Thoracic aorta (tissue), 2 donors: ENCODE measurements around the gene COMP. TPM values are rescaled to one million over a fixed set of nuclear protein-coding genes. Genes with fewer than 3 reads are reported as not detected.
"Not testable (repeated sequence)": the region's sequence is repeated elsewhere in the genome, so short reads cannot be mapped to it uniquely, and the experiment has no call there.

ENCODE experiments used
- ATAC-seq: fragments of 150-250 bp; one replicate; pipeline ENCODE4 v1.8.0; 2017; ENCODE audit warnings: low read depth; ENCODE audit not compliant: insufficient number of reproducible peaks, low FRiP score
- DNase-seq: peaks from one replicate; pipeline ENCODE4 v3.0.0-alpha.2; 2020; ENCODE audit warnings: low spot score
- H3K27ac ChIP-seq, 2 donors: fragments of 200-600 bp; sonication (generic); 1 replicate in 1 of 2; 2 replicates in 1 of 2; pipeline ENCODE4 v1.5.1; 2016; ENCODE audit warnings: mild to moderate bottlenecking in 2 of 2, moderate library complexity in 2 of 2
- H3K27me3 ChIP-seq: fragments of 200-600 bp; sonication (generic); replicated peaks from 2 replicates; pipeline ENCODE4 v1.6.0; 2016; ENCODE audit warnings: mild to moderate bottlenecking; ENCODE audit not compliant: insufficient read depth
- H3K36me3 ChIP-seq: fragments of 200-600 bp; sonication (generic); one replicate; pipeline ENCODE4 v1.5.1; 2016
- H3K4me1 ChIP-seq, 2 donors: fragments of 200-600 bp; sonication (generic); 1 replicate in 1 of 2; 2 replicates in 1 of 2; pipeline versions ENCODE4 v1.5.1 to v1.6.0; 2016; ENCODE audit warnings: low read depth in 2 of 2, mild to moderate bottlenecking in 1 of 2; ENCODE audit not compliant: control insufficient read depth in 1 of 2
- H3K4me3 ChIP-seq: fragments of 200-600 bp; sonication (generic); 2 replicates; pipeline ENCODE4 v1.5.1; 2016; ENCODE audit warnings: mild to moderate bottlenecking
- H3K9me3 ChIP-seq: fragments of 200-600 bp; sonication (generic); 2 replicates; pipeline ENCODE4 v1.5.1; 2016
- CTCF ChIP-seq: fragments of 200-600 bp; sonication (generic); IDR thresholded peaks from one replicate; pipeline ENCODE4 v1.5.1; 2019; ENCODE audit warnings: antibody characterized with exemption
- total RNA-seq, 2 donors: library from RNA; depleted of rRNA; stranded (reverse); fragments of >200 nt; gene quantifications; one replicate each; pipeline versions ENCODE4 v1.1.0 to v1.2.3, GENCODE V29; 2016

The COMP gene
- total RNA-seq, 2 donors from 2014 or later: 16.9 to 29.8 TPM

- Histone ChIP-seq H3K27ac (no peak overlapping the region), H3K4me1 (peaks cover 0 to 4% of the 10 kb centered on the region in 2 donors), H3K36me3 (no peaks in the 10 kb centered on the region), H3K4me3 (no peak overlapping the region), H3K9me3 (no peaks in the 10 kb centered on the region), H3K27me3 (no peaks in the 10 kb centered on the region)
- TF ChIP-seq CTCF: no peak
- ATAC-seq: no peak
- DNase-seq: no peak
Measured at GRCh38 chr19:18735324-18735723, 55.8 kb downstream of the COMP start.

- not testable (repeated sequence) for H3K4me3 ChIP-seq, H3K9me3 ChIP-seq, DNase-seq, ATAC-seq, H3K27me3 ChIP-seq, H3K27ac ChIP-seq, H3K36me3 ChIP-seq, H3K4me1 ChIP-seq
Measured at GRCh38 chr19:18733762-18734332, 57.3 kb downstream of the COMP start.

- peaks cover 0 to 4% of the 10 kb centered on the region in 2 donors for H3K4me1 ChIP-seq
- no peak for DNase-seq
- ATAC-seq: no peak
- no peaks in the 10 kb centered on the region for H3K9me3 ChIP-seq
- H3K36me3 ChIP-seq: no peaks in the 10 kb centered on the region
- H3K4me3 ChIP-seq: no peak overlapping the region
- H3K27me3 ChIP-seq: no peaks in the 10 kb centered on the region
- no peak overlapping the region for H3K27ac ChIP-seq
- TF ChIP-seq CTCF: no peak
Measured at GRCh38 chr19:18733196-18733647, 57.9 kb downstream of the COMP start.

Other genes starting within 250 kb of the COMP start
- gene FKBP8, start 247.7 kb downstream of the COMP start, total RNA-seq: 100 to 1,000 TPM; 237 to 446 TPM
- 100 to 1,000 TPM in 1 of 2 donors, 10 to 100 TPM in 1; 99.6 to 174 TPM for gene KXD1, start 233.4 kb downstream of the COMP start, total RNA-seq
- gene UBA52, start 219.4 kb downstream of the COMP start, total RNA-seq: 100 to 1,000 TPM; 306 to 438 TPM
- 10 to 100 TPM; 36.3 to 66.6 TPM for gene REX1BD, start 202.5 kb downstream of the COMP start, total RNA-seq
- 1,000 to 10,000 TPM in 1 of 2 donors, 10 to 100 TPM in 1; 85.9 to 1,063 TPM for gene CRLF1, start 184.5 kb downstream of the COMP start, total RNA-seq
- 1 to 10 TPM; 3.2 to 6.5 TPM for gene TMEM59L, start 178.4 kb downstream of the COMP start, total RNA-seq
- 10 to 100 TPM; 11.2 to 24.5 TPM for gene KLHL26, start 154.3 kb downstream of the COMP start, total RNA-seq
- gene CRTC1, start 107.6 kb downstream of the COMP start, total RNA-seq: 10 to 100 TPM in 1 of 2 donors, 1 to 10 TPM in 1; 8.7 to 11.2 TPM
- 10 to 100 TPM; 56.5 to 95.2 TPM for gene UPF1, start 40.7 kb upstream of the COMP start, total RNA-seq
- gene CERS1, start 104.9 kb upstream of the COMP start, total RNA-seq: 1 to 10 TPM; 1.1 to 1.7 TPM
- 100 to 1,000 TPM; 134 to 266 TPM for gene COPE, start 128.1 kb upstream of the COMP start, total RNA-seq
- 10 to 100 TPM; 34.5 to 41.7 TPM for gene DDX49, start 128.4 kb upstream of the COMP start, total RNA-seq
- 100 to 1,000 TPM in 1 of 2 donors, 10 to 100 TPM in 1; 40.6 to 100 TPM for gene HOMER3, start 149.9 kb upstream of the COMP start, total RNA-seq
- 10 to 100 TPM; 42.6 to 57.5 TPM for gene SUGP2, start 242.2 kb upstream of the COMP start, total RNA-seq
- gene ARMC6, start 242.3 kb upstream of the COMP start, total RNA-seq: 10 to 100 TPM; 21.0 to 38.6 TPM